Endodermal cell (in vitro differentiated cells): ENCODE data around the gene ITGA2. TPM values are rescaled to one million over a fixed set of nuclear protein-coding genes. Genes with fewer than 3 reads are reported as not detected.
"Not testable (repeated sequence)": the region's sequence is repeated elsewhere in the genome, so short reads cannot be mapped to it uniquely, and the experiment has no call there.

Experiments used
- DNase-seq: peaks from one replicate; pipeline ENCODE4 v3.0.0-alpha.2; 2017
- H3K27ac ChIP-seq: 2 replicates; pipeline ENCODE4 v1.5.1; 2013; ENCODE audit warnings: mild to moderate bottlenecking, low read depth, low read length, moderate library complexity
- H3K27me3 ChIP-seq: 2 replicates; pipeline ENCODE4 v1.6.1; 2013; ENCODE audit warnings: mild to moderate bottlenecking, low read length, moderate library complexity; ENCODE audit not compliant: insufficient read depth, control insufficient read depth, poor library complexity, severe bottlenecking
- H3K36me3 ChIP-seq: 2 replicates; pipeline ENCODE4 v1.7.0; 2013; ENCODE audit warnings: mild to moderate bottlenecking, low read length, moderate library complexity; ENCODE audit not compliant: control insufficient read depth, insufficient read depth
- H3K4me1 ChIP-seq: one replicate; pipeline ENCODE4 v1.7.0; 2013; ENCODE audit warnings: low read length; ENCODE audit not compliant: control insufficient read depth, insufficient read depth
- H3K4me3 ChIP-seq: 2 replicates; pipeline ENCODE4 v1.5.1; 2013; ENCODE audit warnings: mild to moderate bottlenecking, low read length, moderate library complexity
- H3K9ac ChIP-seq: 2 replicates; pipeline ENCODE4 v1.6.1; 2013; ENCODE audit warnings: mild to moderate bottlenecking, low read length, moderate library complexity; ENCODE audit not compliant: poor library complexity, severe bottlenecking; ENCODE audit errors: extremely low read depth
- H3K9me3 ChIP-seq: 2 replicates; pipeline ENCODE4 v1.6.1; 2013; ENCODE audit warnings: mild to moderate bottlenecking, low read length, moderate library complexity; ENCODE audit not compliant: control insufficient read depth
- H3K27ac Mint-ChIP-seq: 2 replicates; pipeline ENCODE4 v1.8.0; 2020; ENCODE audit warnings: mixed read lengths
- H3K27me3 Mint-ChIP-seq: 2 replicates; pipeline ENCODE4 v1.8.0; 2021; ENCODE audit warnings: mild to moderate bottlenecking, mixed read lengths; ENCODE audit not compliant: insufficient read depth
- H3K36me3 Mint-ChIP-seq: 2 replicates; pipeline ENCODE4 v1.8.0; 2020; ENCODE audit warnings: low read depth, mixed read lengths
- H3K4me1 Mint-ChIP-seq: 2 replicates; pipeline ENCODE4 v1.8.0; 2020; ENCODE audit warnings: mixed read lengths
- H3K4me3 Mint-ChIP-seq: 2 replicates; pipeline ENCODE4 v1.8.0; 2020; ENCODE audit warnings: mild to moderate bottlenecking, moderate library complexity, mixed read lengths
- H3K9me3 Mint-ChIP-seq: 2 replicates; pipeline ENCODE4 v1.8.0; 2020; ENCODE audit warnings: mild to moderate bottlenecking, mixed read lengths
- CTCF ChIP-seq: fragments of 200-600 bp; sonication (generic); conservative IDR thresholded peaks from 2 replicates; pipeline ENCODE4 v1.5.0; 2021; ENCODE audit warnings: antibody characterized with exemption, mild to moderate bottlenecking
- WGBS, 2 experiments: methylation state at CpG; one replicate each; pipeline versions ENCODE4 v1.1.5 to v1.1.7; 2013; ENCODE audit warnings: missing lambda C conversion rate in 2 of 2, mixed read lengths in 1 of 2; ENCODE audit not compliant: insufficient coverage in 1 of 2, insufficient read length in 1 of 2; 5-methylcytosine and 5-hydroxymethylcytosine counted together
- total RNA-seq, 2 donors: library from RNA; stranded (reverse); fragmentation: NEBNext Ultra II Directional in 1 of 2; extraction: Animal tissue kit (Norgen Biotek cat#: 25700) in 1 of 2; gene quantifications; 2 replicates in 1 of 2; 3 replicates in 1 of 2; pipeline ENCODE4 v1.2.1, GENCODE V29; 2021

The ITGA2 gene
- total RNA-seq, 2 donors from 2014 or later: 1.3 to 4.0 TPM

- TF ChIP-seq CTCF: no peak
- H3K27me3 Mint-ChIP-seq: no peaks in the 10 kb centered on the region
- peaks cover 11% of the 10 kb centered on the region for H3K9me3 Mint-ChIP-seq
- no peak overlapping the region for H3K27ac Mint-ChIP-seq
- Histone ChIP-seq H3K27ac (no peak overlapping the region), H3K4me1 (no peaks in the 10 kb centered on the region), H3K27me3 (no peaks in the 10 kb centered on the region), H3K9me3 (no peaks in the 10 kb centered on the region), H3K36me3 (no peaks in the 10 kb centered on the region), H3K9ac (no peak overlapping the region), H3K4me3 (no peak overlapping the region)
- 80 to 88% methylated on average over 1 of the region's 1 CpG for WGBS, 2 experiments
- no peaks in the 10 kb centered on the region for H3K36me3 Mint-ChIP-seq
- DNase-seq: no peak
- H3K4me1 Mint-ChIP-seq: no peaks in the 10 kb centered on the region
- H3K4me3 Mint-ChIP-seq: no peak overlapping the region
These were observed 25.5 kb upstream of the ITGA2 start for GRCh38 chr5:52963636-52964035.

- Mint-ChIP-seq H3K4me1 (no peaks in the 10 kb centered on the region), H3K27me3 (no peaks in the 10 kb centered on the region), H3K4me3 (no peak overlapping the region), H3K27ac (no peak overlapping the region), H3K36me3 (no peaks in the 10 kb centered on the region), H3K9me3 (peaks cover 11% of the 10 kb centered on the region)
- no peaks in the 10 kb centered on the region for H3K9me3 ChIP-seq
- 95% methylated on average over 1 of the region's 1 CpG; no CpG with 5 or more reads in 1 of the 2 experiments for whole genome bisulfite sequencing, 2 experiments
- H3K4me3 ChIP-seq: no peak overlapping the region
- DNase-seq: no peak
- no peak overlapping the region for H3K9ac ChIP-seq
- H3K27ac ChIP-seq: no peak overlapping the region
- H3K4me1 ChIP-seq: no peaks in the 10 kb centered on the region
- no peaks in the 10 kb centered on the region for H3K36me3 ChIP-seq
- TF ChIP-seq CTCF: peak; percentile 24
- no peaks in the 10 kb centered on the region for H3K27me3 ChIP-seq
These were observed 25.0 kb upstream of the ITGA2 start for GRCh38 chr5:52964138-52964537.

- not testable (repeated sequence) for H3K36me3 Mint-ChIP-seq, H3K4me3 Mint-ChIP-seq, H3K27me3 Mint-ChIP-seq, H3K9ac ChIP-seq, H3K4me1 Mint-ChIP-seq, H3K27ac Mint-ChIP-seq, DNase-seq, H3K4me3 ChIP-seq, H3K27me3 ChIP-seq, H3K27ac ChIP-seq, H3K4me1 ChIP-seq, H3K36me3 ChIP-seq
- peaks cover 31% of the 10 kb centered on the region for H3K9me3 Mint-ChIP-seq
- WGBS, 2 experiments: 50 to 78% methylated on average over 2 to 7 of the region's 7 CpGs
- H3K9me3 ChIP-seq: peaks cover 26% of the 10 kb centered on the region
These were observed 13.0 kb upstream of the ITGA2 start for GRCh38 chr5:52976157-52976556.

- Histone ChIP-seq H3K27me3 (no peaks in the 10 kb centered on the region), H3K9ac (no peak overlapping the region), H3K4me3 (no peak overlapping the region), H3K4me1 (no peaks in the 10 kb centered on the region), H3K9me3 (peaks cover 26% of the 10 kb centered on the region), H3K27ac (no peak overlapping the region), H3K36me3 (no peaks in the 10 kb centered on the region)
- WGBS, 2 experiments: 88 to 90% methylated on average over 5 to 7 of the region's 7 CpGs
- H3K9me3 Mint-ChIP-seq: peaks cover 31% of the 10 kb centered on the region
- DNase-seq: no peak
- H3K36me3 Mint-ChIP-seq: no peaks in the 10 kb centered on the region
- no peak overlapping the region for H3K27ac Mint-ChIP-seq
- H3K4me1 Mint-ChIP-seq: no peaks in the 10 kb centered on the region
- peaks cover 3% of the 10 kb centered on the region for H3K27me3 Mint-ChIP-seq
- no peak for TF ChIP-seq CTCF
- H3K4me3 Mint-ChIP-seq: no peak overlapping the region
These were observed 11.8 kb upstream of the ITGA2 start for GRCh38 chr5:52977264-52977897.
